Kidney tubule cell (primary cell): ENCODE data around the gene ELP1.
A peak's percentile ranks its signal among the peaks of the same experiment; 100 is the strongest.
"Not testable (repeated sequence)": the region's sequence is repeated elsewhere in the genome, so short reads cannot be mapped to it uniquely, and the experiment has no call there.

Experiments
- DNase-seq: peaks from one replicate; pipeline ENCODE4 v3.0.0-alpha.2; 2018; ENCODE audit warnings: low spot score

Gene ELP1, protein sequence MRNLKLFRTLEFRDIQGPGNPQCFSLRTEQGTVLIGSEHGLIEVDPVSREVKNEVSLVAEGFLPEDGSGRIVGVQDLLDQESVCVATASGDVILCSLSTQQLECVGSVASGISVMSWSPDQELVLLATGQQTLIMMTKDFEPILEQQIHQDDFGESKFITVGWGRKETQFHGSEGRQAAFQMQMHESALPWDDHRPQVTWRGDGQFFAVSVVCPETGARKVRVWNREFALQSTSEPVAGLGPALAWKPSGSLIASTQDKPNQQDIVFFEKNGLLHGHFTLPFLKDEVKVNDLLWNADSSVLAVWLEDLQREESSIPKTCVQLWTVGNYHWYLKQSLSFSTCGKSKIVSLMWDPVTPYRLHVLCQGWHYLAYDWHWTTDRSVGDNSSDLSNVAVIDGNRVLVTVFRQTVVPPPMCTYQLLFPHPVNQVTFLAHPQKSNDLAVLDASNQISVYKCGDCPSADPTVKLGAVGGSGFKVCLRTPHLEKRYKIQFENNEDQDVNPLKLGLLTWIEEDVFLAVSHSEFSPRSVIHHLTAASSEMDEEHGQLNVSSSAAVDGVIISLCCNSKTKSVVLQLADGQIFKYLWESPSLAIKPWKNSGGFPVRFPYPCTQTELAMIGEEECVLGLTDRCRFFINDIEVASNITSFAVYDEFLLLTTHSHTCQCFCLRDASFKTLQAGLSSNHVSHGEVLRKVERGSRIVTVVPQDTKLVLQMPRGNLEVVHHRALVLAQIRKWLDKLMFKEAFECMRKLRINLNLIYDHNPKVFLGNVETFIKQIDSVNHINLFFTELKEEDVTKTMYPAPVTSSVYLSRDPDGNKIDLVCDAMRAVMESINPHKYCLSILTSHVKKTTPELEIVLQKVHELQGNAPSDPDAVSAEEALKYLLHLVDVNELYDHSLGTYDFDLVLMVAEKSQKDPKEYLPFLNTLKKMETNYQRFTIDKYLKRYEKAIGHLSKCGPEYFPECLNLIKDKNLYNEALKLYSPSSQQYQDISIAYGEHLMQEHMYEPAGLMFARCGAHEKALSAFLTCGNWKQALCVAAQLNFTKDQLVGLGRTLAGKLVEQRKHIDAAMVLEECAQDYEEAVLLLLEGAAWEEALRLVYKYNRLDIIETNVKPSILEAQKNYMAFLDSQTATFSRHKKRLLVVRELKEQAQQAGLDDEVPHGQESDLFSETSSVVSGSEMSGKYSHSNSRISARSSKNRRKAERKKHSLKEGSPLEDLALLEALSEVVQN (N-terminal part only)

DNA sequence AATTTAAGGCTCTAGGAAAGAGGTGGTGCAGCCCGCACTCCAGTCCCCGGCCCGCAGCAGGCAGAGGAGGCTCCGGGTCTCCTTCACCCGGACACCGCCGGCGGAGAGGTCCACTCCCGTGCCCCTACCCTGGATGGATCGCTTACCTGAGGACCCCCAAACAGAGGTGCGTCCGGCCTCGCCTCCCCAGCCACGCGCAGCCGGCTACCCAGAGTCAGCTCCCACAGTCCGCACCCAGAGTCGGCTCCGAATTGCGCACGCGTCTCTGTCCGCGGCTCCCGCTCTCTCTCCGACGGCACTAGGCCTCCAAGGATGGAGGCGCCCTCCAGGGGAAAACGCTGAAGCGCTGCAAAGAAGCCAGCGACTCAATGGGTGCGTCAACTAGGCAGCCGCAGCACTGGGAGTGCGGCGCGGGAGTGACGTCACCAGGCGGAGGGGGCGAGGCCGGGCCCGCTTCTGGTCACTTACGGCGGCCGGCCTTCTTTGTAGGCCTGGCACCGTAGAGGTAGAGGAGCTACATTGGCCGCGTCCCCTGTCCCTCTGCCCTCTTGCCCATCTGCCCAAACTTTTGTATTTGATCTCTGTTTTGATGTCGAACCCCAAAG is at the start of gene ELP1:
Gene ELP1, minus strand, starts transcription at position 407 of the 605 bp plus-strand sequence. CDS start 2,978 bp downstream, outside the sequence.
- DNase-seq, result peak; percentile 95

DNA sequence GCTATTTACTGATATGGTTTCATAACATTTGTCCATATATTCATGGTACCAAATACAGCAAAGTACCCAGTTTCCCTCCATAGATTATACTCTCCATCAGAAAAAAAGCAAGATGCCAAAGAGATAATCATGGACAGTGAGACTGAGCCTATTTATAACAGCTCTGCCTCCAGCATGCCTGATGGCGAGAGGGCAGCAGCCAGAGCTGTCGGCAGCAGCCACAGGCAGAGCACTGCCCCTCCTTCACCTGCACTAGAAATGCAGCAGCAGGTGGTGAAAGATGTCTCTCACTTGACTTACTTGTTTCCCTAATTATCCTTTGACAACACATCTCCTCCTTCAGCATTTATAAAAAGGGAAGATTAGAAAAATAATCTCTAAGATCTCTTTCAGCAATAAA is 47.0 kb upstream of the ELP1 start:
- no peak for DNase-seq

DNA sequence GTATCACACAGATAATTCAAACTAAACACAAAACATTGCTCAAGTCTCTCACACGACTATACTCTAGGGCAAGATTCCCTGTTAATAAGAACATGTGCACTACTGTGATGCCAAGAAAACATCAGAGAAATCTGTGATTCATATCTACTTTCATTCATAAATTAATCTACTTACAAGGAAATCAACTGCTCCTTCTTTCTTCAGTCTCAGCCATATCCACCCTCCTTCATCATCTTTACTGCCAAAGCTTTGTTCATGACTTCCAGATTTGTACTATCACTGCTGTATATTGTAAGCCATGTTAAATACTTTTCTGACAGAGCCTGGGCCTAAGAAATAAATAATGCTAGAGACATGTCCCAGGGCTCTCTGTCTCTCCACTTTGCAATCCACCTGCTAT is 44.3 kb upstream of the ELP1 start:
- no peak for DNase-seq

DNA sequence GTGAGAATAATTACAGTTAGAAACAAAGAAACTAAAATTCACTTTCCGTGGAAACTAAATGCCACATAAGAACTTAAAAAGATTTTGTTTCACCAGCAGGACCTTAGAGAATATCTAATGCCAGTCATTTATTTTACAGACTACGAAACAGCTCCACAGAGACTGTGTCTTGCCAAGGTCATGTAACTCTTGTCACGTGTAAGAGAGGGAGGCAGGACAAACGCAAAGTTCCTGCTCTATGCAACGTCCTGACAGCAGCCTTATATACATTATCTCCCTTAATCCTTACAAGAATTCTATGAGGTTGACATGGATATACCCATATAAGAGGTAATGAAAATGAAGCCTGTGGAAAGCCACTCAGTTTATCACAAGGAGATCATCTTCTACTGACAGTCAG is 40.0 kb upstream of the ELP1 start:
- no peak for DNase-seq

DNA sequence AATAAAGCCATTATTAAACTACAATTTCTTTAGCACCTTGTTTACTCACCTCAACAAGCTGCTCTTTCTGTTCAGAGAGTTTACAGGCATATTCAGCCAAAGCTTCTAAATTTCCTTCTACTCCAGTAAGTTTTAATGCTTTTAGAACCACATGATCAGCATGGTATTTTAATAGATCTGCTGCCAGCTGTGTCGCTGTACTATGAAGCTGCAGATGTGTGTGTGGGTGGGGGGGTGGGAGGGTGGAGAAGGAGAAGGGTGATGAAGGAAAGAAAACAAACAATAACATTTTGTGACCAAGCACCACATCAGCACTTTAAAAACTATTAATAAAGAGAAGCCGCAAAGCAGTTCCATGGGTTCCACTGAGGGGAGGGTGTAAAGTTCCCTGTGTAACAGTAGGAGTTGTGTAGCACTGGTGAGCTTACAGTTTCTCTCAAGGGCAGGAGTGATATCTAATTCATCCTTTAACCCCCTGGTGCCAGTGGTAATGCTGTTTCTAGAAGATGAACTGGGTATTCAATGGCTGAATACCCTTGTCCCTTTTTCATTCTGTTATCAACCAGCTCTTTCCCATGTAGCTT is 38.8 kb upstream of the ELP1 start:
- DNase-seq, result no peak

DNA sequence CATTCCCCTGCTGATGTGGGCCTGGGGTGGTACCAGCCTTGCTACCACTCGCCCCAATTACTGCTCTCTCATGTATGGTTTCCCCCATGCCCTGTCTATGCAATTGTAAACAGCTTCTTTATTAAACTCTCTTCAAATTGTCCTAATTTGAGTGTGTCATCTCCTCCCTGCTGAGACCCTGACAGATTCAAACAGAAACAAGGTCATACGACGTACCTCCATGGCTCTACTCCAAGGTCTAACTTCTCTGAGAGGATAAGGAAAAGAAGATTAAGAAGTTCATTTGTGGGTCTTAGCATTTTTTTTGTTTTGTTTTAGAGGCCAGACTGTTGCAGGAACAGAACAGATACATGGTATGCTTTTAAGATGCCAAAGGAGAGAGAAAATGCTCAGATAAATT is 38.3 kb upstream of the ELP1 start:
- DNase-seq, result no peak

DNA sequence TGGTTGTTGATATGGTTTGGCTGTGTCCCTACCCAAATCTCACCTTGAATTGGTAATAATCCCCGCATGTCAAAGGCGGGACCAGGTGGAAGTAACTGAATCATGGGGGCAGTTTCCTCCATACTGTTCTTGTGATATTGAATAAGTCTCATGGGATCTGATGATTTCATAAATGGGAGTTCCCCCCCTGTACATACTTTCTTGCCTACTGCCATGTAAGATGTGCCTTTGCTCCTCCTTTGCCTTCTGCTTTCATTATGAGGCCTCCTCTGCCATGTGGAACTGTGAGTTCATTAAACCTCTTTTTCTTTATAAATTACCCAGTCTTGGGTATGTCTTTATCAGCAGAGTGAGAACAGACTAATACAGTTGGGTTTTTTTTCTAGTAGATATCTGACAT is 37.5 kb upstream of the ELP1 start:
- DNase-seq, result not testable (repeated sequence)

DNA sequence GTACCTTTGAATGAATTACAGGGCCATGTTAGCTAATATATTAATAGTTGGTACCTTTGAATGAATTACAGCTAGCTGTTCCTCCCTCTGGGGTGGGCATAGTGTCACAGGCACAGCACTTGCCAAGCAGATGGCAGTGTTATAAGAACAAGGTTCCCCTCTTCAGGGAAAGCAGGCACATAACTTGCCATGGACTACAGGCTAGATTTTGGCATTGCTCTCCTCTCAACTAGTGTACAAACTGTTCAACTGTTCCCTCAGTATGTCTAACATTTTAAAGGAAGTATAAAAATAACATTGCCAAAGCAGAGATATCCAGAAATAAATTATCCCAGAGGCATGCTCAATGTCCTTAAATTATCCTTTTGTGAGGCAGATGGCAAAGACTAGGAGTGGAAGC is 34.0 kb upstream of the ELP1 start:
- no peak for DNase-seq

DNA sequence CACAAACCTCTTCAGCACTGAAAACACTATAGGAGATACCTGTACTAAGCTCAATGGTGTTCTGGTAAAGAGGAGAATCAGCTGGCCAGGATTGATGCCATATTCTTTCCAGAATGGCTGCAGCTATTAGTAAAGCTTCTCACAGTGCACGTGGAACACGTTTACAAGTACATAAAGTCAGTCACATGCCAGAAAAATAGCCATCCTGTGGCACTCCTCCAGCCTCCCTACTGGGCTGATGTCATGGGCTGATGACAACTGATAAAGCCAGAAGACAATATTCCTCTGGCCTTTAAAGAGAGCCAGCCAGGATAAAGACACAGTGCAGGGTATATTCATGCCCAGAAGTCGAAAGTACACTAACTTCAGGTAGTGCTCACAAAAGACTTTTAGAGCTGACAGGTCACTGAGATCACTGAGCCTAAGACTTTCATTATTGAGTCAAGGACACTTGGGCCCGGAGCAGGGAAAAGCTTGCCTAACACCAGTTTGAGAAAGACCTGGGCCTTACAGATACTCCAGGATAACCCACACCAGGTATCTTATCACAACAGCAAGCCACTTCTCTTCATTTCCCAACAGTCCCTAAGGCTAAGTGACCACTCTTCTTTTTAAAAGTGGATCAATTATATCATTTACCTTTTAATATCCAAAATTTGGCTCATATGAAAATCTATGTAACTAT is 29.7 kb upstream of the ELP1 start:
- DNase-seq, result no peak

DNA sequence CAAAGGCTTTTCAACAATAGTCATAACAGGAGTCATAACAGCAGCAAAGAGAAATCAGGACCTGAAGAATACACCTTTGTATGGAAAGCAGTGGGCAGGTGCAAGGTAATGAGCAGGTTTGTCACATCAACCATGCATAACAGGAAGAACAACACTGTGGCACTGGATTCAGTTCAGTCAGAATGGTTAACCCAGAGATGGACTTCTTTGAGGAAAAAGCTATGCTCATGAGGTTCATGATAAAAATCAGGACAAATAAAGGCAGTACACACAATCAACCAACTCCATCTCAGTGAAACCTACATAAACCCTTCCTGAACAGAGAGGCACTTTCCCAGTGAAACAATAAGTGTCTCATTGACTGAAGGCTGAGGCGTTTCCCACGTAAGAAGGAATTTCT is 27.2 kb upstream of the ELP1 start:
- peak; percentile 2 for DNase-seq

DNA sequence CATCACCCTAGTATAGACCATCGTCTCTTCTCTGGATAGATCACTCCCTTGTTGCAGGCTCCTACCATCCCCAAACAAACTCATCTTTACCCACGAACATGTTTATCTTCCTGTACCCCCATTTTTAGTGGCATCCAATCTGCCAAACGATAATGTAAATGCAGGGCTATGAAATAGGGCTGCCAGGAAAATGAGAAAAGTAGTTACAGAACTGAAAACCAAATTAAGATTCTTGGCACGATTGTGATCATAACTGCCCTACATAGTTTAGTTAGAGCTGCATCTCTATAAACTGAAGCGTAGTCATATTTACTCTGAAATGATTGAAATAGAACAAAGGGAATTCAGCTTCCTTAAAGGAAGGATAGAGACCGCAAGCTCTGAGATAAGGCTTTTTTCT is 26.4 kb upstream of the ELP1 start:
- DNase-seq, result no peak

DNA sequence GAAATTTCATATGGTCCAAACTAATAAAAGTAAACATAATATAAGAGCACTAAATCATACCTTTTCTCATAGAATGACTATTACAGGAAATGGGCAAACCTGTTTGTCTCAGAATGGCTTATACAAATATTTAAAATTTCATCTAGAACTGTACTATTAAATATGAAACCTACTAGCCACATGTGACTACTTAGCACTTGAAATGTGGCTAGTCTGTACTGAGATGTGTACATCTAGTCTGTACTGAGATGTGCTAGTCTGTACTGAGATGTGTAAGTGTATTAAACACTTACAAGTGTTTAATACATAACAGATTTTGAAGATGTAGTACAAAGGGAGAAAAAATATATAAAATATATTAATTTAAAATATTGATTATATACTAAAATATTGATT is 22.7 kb upstream of the ELP1 start:
- DNase-seq, result no peak

DNA sequence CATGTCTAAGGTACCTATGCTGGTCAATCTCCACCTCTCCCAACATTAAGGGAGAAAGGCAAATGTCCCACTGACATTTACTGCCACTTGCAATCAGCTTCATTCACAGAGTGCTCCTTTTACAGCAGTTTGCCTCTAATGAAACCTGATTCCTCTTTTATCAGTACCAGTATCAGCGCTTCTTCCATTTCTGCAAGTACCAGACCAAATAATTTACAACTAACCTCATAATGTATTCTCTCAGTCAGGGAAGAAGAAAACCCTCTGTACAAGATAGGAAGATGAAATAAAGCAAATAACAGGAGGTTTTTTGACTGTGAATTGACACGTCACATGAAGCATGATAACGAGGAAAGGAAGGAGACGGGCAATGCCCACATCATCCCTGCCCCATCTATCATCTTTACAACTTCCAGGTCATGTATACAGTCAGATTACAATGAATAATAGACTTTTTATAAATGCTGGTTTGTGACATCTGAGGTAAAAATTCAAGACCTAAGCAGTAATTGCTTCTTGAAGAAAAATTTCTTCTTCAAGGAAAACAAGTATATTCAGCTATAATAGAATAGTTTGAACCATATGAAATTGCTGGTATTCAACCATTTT is 22.2 kb upstream of the ELP1 start:
- no peak for DNase-seq

DNA sequence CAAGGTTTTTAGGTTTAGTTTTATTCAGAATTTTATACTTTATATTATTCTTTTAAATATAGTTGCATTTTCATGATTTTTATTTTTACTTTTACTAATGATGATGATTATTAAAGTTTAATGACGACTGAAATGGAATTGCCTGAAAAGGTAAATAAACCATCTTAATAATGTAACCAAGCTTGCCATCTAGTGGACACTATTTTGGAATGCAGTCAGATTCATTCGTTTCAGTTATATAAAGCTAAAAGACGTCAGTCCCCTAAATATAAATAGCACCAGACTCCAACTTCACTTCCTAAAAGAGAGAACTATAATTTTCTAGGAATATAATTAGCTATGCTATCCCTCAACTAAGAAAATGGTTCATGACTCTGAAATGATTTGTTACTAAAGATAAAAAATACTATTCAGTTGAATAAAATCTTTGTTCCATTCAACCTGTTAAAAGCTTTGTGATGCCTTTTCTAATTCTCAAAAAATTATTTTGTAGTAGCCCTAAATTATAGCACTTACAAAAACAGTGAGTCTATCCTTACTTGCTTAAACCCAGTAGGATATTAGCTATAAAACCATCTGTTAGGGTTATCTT is 20.2 kb upstream of the ELP1 start:
- DNase-seq, result peak; percentile 42

DNA sequence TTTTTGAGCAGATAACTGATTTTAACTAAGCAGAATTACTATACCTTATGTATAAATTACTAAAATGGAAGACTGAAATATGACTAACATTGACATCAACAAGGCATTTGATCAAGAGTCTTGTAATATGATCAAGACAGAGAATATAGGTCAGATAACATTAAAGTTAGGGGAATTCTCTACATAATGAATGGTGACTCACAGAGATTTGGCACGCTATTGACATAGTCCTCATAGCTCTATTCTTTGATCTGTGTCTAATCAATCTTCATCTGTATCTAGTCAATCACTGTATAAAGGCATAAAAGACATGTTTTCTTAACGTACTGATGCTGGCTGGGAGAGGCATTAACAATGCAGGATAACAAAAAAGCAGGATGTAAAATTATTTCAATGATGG is 17.7 kb upstream of the ELP1 start:
- DNase-seq, result no peak

DNA sequence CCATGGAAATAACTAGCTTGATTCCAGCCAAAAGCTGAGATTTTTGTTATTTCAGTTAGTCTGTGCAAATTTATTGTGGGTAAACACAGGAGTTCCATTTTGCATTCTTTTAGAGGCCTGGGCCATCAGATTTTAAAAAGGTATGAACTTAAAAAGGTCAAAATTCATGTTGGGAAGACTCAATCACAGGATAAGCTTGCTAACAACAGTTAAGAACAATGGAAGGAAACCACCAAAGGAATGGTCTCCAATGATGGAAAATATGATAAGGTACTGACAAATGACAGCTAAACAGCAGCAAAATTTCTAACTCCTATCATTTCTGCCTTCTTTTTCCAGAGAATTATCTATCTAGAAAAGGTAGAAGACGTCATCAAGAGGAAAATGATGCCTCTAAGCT is 16.2 kb upstream of the ELP1 start:
- DNase-seq, result no peak

DNA sequence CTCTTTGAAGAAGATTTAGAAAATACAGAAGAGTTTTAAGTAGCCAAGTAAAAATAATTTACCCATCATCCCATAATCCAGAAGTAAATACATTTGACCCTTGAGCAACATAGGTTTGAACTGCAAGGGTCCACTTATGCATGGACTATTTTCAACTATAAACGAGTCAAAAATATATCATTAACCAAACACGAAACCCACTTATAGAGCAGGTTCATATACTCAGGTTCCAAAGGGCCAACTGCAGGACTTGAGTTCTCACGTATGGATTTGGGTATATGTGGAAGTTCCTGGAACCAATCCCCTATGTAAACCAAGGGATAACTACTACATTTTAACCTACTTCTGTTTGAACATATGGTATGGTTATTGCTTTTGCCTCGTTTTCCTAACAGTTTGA is 6.1 kb upstream of the ELP1 start:
- DNase-seq, result no peak

DNA sequence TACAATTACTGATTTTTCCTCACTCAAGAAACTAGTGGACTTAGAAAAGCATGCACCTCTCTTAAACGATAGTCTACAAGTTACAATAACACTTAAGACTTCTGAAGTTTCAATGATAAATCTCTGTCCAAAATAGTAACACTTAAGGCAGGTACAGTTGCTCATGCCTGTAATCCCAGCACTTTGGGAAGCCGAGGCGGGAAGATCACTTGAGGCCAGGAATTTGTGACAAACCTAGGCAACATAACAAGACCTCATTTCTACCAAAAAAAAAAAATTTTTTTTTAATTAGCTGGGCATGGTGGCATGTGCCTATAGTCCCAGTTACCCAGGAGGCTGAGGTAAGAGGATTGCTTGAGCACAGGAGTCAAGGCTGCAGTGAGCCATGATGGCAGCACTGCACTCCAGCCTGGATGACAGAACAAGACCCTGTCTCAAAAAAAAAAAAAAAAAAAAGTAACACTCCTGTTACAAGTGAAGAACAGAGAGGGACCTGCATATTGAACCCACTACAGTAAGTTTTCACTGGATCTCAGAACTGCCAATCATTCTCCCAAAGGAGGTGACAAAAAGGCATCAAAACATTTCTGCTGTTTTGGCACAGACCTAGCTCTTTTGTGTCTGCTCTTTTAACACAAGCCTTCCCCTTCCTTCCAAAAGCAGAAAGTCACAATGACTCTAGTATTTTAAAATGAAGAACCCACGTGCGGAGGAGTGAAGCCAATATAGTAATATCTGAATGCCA is 3.8 kb upstream of the ELP1 start:
- DNase-seq, result no peak

DNA sequence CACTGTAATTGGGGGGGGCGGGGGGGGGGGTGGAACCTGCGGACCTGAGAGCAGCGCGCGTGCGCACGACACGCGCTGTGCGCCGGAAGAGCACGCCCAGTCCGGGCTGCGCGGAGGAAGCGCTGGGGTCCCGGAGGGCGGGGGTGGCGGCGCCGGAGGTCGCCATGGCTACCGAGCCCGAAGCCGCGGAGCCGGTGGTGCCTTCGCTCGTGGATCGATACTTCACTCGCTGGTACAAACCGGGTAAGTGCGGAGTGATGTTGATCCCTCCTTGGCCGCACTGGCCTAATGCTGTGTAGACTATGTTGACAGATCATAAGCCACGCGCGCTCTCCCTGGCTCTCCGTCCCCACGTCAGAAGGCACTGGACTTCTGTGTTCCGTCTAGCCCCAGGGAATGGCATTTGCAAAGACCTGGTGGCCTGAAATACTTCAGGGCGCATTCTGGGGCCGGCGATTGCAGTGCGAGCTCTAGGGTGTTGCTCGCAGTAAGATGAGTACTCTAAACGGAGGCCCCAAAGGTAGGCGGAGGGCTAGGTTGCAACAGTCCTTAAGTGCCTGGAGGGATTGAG is 484 bp upstream of the ELP1 start, which contains the start of gene ABITRAM:
Gene ABITRAM, plus strand, starts transcription at position 78 of the 571 bp plus-strand sequence. Its CDS starts 87 bp downstream, at position 165.
- DNase-seq, result peak; percentile 85
